ENCODE measurements around the gene DAPP1.

The DAPP1 gene

GRCh38 chr4:99833756-99834155 is 17.1 kb downstream of the DAPP1 start:
- H3K27ac ChIP-seq, result no peak overlapping the region
- TF ChIP-seq CTCF (conservative IDR thresholded peaks at IDR 0.05), result no peak

- TF ChIP-seq CTCF (conservative IDR thresholded peaks at IDR 0.05), result no peak
- H3K27ac ChIP-seq, result no peak overlapping the region
Observed at GRCh38 chr4:99834569-99834968, 17.9 kb downstream of the DAPP1 start.

GRCh38 chr4:99835942-99836341 is 19.3 kb downstream of the DAPP1 start:
- H3K27ac ChIP-seq, result no peak overlapping the region
- no peak for TF ChIP-seq CTCF (conservative IDR thresholded peaks at IDR 0.05)

GRCh38 chr4:99838927-99839326 is 22.3 kb downstream of the DAPP1 start:
- no peak for TF ChIP-seq CTCF (conservative IDR thresholded peaks at IDR 0.05)
- no peak overlapping the region for H3K27ac ChIP-seq

- no peak for TF ChIP-seq CTCF (conservative IDR thresholded peaks at IDR 0.05)
- H3K27ac ChIP-seq, result no peak overlapping the region
Observed at GRCh38 chr4:99841129-99841528, 24.5 kb downstream of the DAPP1 start.

- no peak for TF ChIP-seq CTCF (conservative IDR thresholded peaks at IDR 0.05)
- H3K27ac ChIP-seq, result no peak overlapping the region
Observed at GRCh38 chr4:99843413-99843812, 26.8 kb downstream of the DAPP1 start.

- no peak overlapping the region for H3K27ac ChIP-seq
- TF ChIP-seq CTCF (conservative IDR thresholded peaks at IDR 0.05), result no peak
Observed at GRCh38 chr4:99844048-99844447, 27.4 kb downstream of the DAPP1 start.

- H3K27ac ChIP-seq, result no peak overlapping the region
- no peak for TF ChIP-seq CTCF (conservative IDR thresholded peaks at IDR 0.05)
Observed at GRCh38 chr4:99845179-99845578, 28.6 kb downstream of the DAPP1 start.

Data from VCaP (cell line).